Globus pallidus (tissue), 1 donor: Measurements from ENCODE around the gene ETFA.

Experiments
- DNase-seq: peaks from one replicate; pipeline ENCODE4 v3.0.0-alpha.2; 2015; ENCODE audit warnings: low spot score

Gene ETFA

DNA sequence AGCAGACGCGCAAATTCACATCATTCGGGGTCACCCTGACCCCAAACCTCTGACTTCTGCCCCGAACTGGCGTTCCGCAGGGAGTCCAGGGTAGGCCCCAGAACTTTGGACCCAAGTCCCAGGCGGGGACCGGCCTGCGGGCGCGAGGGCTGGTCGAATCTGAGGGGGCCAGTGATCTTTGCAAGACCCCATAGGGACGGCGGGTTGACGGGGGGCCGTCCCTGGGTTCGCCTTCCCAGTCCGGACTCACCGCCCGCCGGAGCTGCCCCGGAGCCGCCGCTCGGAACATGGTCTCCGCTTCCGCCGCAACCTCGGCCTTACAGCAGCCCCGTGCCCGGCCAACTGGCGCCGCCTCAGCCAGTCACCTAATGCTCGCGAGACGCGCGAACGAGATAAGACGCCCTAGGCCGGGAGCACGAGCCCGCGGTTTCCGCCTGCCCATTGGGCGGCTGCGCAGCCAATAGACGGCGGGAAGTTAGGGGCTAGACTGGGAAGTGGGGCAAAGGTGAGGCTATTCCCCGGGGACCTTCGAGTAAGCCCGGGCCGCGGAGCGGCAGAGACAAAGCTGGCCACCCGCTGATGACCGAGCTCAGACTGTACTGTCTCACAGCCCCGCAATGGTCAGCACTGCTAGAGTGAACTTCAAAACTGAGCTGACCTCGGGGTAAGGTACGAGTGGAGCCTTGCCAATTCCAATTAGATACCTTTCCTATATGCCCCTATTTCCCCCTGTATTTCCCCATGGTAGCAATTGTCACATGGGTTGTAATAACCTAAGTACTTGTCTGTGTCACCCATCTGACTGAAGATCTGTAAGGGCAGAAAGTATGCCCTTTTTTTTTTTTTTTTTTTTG, at the start of gene ETFA:
Gene ETFA (minus strand): TSS at position 370 of the 854 bp plus-strand sequence. CDS start 81 bp downstream, at position 289.
- peak; percentile 82 for DNase-seq

DNA sequence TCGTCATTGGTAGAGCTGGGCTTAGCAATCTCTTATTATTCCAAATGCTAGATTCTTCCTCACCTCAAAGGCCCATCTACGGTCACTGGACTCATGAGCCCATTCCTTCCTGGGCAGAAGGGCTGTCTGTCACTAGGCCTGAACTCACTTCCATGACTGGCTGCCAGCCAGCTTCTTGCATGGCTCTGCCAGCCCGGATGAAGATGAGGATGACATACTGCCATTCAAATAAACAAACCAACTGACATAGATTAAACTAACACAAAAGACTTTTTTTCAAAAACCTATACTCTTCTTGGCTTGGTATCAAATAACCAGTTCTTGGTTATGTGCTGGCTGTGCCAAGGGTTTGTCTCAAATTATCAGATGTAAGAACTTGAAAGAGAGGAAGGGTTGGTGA, 49.1 kb upstream of the ETFA start:
- no peak for DNase-seq

DNA sequence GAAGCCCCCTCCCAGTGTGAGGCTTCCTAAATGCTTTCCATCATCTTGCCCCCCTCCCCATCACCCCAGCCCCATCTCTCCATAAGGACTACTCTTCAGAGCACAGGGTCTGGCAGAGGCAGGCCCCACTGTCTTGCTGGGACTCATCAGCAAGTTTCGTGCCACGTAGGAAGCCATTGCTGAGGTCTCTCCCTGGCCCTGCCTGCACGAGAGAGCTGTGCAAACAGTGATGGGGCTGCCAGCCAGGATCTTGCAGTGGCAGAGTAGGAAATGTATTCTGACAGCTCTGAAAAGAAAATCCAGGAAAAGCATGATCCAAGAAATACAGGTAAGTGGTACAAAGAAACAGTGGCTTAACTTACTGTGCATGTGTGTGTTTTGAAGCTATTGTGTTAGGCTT, 47.9 kb upstream of the ETFA start:
- no peak for DNase-seq

DNA sequence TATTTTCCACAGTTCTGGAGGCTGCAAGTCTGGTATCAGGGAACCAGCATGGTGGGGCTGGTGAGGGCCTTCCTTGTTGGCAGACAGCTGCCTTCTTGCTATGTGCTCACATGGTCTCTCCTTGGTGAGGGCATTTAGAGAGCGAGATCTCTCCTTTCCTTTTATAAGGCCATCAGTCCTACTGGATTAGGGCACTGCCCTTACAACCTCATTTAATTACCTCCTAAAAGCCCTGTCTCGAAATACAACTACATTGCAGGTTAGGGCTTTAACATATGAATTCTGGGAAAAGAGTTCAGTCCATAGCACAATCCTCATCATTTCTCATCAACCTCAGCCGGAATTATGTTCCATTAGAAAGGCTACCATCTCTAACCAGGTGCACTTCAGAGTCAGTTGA, 47.2 kb upstream of the ETFA start:
- DNase-seq, result no peak

DNA sequence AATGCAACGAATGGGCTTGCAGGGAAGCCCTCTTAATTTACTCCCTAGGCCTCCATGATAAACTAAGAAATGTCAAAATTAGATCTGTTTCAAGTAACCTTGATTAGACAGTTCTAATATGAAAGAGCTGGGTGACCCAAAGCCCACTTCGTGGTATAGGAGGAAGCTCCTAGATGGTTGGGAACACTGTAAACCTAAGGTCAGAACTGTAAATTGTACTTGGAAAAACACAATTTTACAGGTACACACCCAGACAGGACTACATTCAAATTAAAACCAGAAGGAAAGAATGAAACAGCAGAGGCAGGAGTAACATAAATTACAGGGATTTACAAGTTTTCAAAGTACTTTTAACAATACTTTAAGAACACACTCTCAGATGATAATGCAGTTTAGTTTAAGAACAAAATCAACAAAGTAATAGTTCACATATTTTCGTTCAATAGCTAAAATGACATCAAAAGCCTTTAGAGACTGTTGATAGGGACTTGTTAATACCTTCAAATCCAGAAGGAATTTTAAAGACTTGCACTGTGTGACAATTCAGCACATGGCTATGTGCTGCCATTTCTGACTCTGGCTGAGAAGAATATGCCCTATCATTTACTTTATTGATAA, 43.7 kb upstream of the ETFA start:
- no peak for DNase-seq

DNA sequence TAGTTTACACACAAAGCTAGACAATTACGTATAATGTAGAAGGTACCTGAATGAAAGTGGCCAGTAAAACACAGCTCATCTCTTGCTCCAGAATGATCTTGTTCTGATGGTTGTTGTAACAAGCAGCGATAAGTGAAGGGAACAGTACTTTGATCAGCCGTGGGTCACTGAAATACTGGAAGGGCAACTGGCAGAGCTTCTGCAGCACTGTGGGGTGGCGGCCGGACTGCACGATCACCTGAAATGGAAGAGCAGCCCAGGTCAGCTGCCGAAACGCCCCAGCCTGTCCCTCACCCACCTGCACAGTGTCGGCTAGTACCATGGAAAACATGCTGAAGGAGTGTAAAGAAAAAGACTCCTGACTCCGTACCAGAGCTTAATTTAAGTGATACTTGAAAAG, 42.6 kb upstream of the ETFA start:
- DNase-seq, result no peak

DNA sequence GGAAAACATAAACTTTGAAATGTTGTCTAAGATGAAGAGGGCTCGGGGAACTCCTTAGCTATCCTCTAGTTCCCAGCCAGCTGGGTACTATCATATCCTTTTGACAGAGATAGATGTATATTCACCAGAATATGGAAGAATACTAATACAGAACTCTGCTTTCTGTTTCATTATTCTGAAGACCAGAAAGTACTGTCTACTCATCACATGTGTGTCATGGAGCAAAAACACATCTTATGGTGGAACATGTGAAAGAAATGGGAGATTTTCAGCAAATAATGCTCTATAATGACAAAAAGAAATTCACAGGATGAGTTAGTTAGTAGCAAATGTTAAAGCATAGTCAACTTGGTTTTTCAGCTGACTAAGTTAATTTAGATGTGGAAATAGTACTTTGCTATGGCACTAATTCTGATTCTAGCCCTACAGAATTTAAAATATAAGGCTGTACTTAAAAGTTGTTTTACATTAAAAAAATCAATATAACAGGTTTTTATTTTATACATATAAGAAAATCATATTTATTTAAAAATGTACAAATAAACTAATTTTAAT, 41.8 kb upstream of the ETFA start:
- DNase-seq, result no peak

DNA sequence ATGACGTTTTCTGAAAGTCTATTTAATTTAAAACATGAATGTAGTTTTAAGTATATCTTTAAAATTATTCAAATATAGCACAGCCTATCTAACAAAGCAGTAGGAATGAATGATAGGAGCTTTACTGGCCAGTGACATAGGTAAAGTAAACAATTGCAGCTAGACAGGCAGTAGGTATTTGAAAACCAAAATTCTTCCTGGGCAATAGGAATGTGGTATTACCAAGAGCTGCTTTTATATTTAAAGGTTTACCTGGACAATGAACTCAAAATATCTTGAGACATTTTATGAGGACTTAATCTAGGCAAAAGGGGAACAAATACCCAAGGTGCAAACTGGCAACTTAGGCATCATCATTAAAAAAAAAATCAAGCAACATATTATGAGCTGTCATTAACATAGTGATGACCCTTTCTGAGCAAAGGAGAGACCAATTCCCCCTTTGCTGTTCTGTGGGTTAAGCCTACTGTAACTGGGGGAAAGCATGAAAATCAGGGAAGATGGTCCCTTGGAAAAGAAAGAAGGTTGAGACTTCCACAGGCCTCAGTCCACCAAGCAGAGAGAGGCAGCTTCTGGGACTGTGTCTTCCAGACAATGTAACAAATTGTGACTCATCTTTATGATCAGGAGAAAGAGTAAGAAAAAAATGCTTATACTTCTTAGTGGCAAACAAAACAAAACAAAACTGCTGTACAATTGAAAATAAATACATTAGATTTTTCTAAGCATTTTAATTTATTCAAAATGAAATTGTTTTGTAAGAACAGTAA, 38.2 kb upstream of the ETFA start:
- DNase-seq, result no peak

DNA sequence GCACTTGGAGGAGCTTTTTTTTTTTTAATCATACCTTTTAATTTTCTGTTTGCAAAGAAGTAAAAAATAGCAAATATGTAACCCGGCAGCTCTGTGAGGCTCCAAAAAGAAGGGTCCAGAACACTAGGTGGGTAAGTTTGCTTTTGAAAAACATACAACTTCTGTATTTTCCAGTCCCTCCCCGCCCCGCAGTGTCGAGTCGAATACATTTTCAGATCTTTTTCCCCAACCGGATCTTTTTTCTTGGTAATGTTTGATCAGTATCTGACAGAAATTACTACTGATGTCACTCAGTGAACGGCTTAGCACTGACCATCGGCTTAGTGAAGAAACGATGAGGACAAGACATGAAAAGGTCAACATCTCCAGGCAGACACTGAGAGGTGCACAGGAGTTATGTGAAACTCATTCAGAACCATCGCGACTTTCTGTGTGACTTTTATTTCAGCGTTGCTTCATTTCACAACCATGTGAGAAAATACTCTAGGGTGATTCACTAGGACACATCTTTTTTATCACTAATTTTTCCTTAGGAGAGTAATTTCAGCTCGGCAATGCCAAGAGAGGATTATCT, 36.3 kb upstream of the ETFA start:
- DNase-seq, result no peak

DNA sequence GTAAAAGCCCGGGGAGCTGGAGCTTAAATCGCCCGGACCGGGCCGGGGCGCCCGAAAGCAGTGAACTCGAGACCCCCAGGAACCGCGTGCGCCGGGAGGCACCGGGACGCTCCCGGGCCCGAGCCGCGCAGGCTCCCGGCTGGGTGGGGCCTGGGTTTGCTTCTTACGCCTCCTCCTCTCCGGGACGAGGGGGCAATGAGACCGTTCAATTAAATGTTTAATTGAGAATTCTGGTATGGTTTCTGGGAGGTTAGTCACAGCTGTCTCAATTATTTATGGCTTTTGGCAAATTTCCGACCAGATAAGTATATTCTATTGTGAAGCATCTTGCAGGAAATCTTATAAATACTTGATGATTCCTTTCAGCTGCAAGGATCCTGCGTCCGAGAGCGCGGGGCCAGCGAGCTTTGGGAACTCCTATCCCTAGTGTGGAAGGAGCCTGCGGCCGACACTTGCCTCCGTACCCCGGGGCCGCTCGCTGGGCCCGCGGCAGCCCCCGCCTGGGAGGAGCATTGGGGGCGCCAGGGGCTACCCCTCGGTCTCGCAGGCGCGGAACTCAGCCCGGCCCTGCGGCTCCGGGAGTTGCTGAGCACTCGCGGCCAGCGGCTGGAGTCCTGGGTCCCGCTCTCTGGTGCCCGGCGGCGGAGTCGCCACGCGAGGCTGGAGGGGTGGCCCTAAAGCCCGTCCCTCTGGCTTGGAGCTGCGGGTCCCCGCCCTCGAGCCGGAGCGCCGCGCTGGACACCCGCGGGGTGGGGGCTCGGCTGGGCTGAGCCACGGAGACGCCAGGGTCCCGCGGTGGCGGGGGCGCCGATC, 35.6 kb upstream of the ETFA start:
- DNase-seq, result no peak

DNA sequence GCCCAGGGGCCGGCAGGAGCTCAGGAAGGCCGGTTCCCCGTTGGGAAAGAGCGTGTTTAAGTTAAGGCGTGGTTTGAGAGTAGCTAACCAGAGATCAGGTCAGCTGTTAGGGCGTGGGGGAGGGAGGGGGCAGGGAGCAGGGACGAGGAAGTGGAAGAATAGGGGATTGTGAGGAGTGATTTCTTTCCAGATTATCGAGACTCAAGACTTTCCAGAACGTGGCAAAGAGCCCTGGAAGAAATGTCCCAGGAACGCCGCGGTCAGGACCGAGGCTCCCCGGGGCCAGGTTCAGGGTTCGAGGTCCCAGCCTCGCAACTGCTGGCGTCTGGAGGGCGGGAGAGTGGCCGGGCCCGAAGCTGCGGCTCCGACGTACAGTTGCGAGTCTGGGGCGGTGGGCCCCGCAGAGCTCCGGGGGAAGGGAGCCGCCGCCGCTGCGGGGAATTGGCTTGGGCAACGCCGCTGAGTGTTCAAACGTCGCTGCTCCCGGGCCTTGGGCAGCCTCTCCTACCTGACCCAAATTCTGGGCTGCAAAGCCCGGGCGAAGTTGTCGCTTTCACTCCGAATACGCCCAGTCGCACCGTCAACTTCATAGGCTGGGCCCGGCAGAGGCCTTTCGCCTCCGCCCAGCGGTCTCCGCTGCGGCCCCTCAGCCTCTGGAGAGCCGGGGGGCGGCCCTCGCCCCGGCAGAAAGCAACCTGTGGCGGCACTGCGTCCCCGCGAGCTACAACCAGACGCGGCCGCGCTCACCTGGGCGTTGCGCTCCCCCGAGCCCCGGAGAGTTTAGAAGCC, 34.8 kb upstream of the ETFA start:
- no peak for DNase-seq

DNA sequence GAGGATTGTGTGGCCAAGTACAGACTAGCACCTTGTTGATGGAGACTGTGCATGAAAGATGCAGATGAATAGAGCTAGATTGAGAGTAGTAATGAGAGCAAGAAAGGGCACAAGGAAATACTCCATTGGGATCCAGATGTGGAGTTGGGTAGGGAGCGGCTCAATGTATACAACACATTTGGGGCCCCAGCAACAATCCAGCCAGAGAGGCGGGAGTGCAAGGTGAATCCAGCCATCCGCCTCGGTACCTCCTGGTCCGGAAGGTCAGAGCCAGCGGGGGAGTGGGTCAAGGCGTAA, 34.3 kb upstream of the ETFA start:
- DNase-seq, result no peak

DNA sequence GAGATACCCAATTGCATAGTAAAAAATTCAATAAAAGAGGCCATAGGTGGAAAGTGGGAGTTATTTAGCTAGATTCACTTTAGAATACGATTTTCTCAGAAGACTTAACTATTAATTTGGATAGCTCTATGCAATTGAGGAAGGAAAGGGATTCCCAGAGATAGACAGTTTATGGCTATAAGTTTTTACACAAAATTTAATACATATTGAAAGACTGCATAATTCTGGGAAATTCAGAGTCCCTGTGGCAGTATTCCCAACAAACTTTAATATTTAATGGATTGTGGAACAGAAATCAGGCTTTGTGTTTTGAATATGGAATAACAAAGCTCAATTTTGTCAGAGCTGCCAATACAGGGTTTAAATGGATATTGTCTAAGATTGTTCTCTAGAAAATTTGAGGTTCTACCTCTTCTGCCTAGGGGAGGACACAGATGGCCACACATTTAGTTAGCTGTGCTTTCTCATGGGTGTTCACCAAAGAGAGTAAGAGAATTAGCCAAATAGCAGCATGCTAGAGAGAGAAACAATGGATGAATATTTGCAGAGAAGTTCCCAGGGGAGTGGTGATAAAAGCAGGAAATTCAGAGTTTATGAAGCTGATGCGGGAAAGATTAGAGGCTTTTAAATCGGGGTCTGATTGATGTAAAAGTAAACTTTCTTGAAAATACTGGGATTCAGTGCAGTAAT, 33.8 kb upstream of the ETFA start:
- DNase-seq, result no peak

DNA sequence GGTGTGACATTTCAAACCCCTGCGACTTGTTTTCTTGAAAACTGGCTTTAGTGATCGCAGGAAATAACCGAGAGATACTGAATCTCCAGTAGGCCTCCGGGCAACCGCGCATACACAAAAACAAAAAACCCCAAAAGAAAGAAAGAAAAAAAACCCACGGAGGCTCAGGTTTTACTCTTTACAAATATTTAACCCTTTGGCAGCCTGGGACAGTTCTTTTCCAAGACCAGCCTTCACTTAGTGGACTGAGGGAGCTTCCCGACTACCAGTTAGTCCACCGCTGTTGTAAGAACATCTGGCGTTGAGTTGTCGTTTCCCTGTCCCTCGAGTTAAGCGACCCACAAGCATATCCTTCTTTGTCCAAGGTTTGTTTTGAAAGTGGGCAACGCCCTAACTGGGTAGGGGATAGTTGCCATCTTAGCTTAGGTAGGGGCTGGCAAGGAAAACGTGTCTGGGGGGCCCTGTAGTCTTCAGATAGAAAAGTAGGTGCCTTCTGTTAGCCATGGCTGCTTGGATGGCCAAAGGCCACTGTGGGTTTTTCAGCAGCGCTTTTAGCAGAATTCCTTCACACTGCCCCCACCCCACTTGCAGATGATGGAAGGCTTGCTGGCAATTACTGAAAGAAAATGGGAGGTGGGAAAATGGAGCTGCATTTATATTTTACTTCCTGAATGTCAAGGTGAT, 32.2 kb upstream of the ETFA start:
- no peak for DNase-seq

DNA sequence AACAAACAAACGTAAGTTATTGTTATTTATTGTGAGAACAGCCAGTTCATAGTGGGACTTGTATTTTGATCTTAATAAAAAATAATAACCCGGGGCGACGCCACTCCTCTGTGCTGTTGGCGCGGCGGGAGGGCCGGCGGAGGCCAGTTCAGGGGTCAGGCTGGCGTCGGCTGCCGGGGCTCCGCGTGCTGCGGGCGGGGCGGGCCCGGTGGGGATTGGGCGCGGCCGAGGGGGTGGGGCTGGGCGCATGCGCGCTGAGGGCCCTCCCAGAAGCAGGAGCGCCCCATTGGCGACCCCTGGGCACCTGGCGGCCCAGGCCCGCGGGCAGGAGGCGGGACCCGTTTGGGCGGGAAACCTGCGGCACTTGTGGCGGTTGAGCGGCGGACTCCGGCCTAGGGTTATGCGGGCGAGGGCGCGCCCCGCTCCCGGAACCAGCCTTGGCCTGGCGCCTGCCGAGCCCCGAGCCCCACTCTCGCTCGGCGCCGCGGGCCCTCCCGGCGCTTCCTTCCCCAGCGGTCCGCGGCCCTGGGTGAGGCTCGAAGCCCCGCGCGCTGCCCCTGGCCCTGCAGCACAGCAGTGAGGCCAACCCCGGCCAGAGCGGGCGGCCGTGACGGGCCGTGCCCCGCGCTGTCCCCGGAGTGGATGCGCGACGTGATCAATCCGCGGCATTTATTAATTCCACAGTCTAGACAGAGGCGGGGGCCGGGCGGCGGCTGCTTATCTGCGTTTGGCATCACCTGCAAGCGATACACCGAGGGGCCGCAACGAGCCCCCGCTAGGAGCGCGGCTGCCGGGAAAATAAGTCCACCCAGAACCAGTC, 31.3 kb upstream of the ETFA start:
- no peak for DNase-seq

DNA sequence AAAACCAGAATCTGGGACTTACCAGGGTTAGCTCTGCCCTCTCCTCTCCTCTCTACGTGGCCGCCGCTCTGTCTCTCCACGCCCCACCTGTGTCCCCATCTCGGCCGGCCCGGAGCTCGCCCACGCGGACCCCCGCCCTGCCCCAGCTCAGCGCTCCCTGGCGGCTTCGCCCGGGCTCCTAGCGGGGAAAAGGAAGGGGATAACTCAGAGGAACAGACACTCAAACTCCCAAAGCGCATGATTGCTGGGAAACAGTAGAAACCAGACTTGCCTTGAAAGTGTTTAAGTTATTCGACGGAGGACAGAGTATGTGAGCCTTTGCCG, 30.8 kb upstream of the ETFA start:
- DNase-seq, result no peak

DNA sequence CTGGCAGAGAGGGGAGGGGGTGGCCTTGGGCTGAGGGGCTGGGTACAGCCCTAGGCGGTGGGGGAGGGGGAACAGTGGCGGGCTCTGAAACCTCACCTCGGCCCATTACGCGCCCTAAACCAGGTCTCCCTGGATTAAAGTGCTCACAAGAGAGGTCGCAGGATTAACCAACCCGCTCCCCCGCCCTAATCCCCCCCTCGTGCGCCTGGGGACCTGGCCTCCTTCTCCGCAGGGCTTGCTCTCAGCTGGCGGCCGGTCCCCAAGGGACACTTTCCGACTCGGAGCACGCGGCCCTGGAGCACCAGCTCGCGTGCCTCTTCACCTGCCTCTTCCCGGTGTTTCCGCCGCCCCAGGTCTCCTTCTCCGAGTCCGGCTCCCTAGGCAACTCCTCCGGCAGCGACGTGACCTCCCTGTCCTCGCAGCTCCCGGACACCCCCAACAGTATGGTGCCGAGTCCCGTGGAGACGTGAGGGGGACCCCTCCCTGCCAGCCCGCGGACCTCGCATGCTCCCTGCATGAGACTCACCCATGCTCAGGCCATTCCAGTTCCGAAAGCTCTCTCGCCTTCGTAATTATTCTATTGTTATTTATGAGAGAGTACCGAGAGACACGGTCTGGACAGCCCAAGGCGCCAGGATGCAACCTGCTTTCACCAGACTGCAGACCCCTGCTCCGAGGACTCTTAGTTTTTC, 30.2 kb upstream of the ETFA start:
- DNase-seq, result no peak

DNA sequence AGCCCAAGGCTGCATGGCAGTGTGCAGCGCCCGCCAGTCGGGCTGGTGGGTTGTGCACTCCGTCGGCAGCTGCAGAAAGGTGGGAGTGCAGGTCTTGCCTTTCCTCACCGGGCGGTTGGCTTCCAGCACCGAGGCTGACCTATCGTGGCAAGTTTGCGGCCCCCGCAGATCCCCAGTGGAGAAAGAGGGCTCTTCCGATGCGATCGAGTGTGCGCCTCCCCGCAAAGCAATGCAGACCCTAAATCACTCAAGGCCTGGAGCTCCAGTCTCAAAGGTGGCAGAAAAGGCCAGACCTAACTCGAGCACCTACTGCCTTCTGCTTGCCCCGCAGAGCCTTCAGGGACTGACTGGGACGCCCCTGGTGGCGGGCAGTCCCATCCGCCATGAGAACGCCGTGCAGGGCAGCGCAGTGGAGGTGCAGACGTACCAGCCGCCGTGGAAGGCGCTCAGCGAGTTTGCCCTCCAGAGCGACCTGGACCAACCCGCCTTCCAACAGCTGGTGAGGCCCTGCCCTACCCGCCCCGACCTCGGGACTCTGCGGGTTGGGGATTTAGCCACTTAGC, 29.6 kb upstream of the ETFA start:
- DNase-seq, result no peak
